ENCODE results near the gene GNA14.

DNA sequence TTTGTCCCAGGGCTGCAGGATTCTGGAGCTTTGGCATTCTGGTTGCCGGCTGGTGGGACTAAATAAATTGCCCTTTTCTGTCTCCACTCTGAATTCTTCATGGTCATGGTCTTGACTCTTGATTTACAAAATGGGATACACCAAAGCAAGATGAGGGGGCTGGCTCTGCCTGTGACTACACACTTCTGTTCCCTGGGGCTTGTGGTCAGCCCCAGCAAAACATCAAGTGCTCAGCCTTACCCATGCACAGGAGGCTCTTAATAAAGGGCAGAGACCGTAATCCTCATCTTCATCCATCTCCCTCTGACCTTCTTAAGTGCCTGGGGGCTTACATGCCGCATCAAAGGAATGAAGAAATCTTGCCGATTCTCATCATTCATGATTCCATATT, 198.0 kb downstream of the GNA14 start:
- no peak for TF ChIP-seq CTCF (IDR thresholded peaks at IDR 0.05)
- TF ChIP-seq POLR2A (IDR thresholded peaks at IDR 0.05) = no peak

All from Peyer's patch (tissue), 4 donors.